Naive thymus-derived CD8-positive, alpha-beta T cell (primary cell): ENCODE results near the gene FBXW11. TPM values are rescaled to one million over a fixed set of nuclear protein-coding genes. Genes with fewer than 3 reads are reported as not detected.
"Not testable (repeated sequence)": the region's sequence is repeated elsewhere in the genome, so short reads cannot be mapped to it uniquely, and the experiment has no call there.

Source experiments
- ATAC-seq, 2 donors: fragments of 150-1000 bp; cut with Tn5 transposase in 1 of 2; sonication (Bioruptor Pico), chemical (Tn5 transposase) in 1 of 2; 1 replicate in 1 of 2; 2 replicates in 1 of 2; pipeline ENCODE4 v1.10.0; 2021; ENCODE audit warnings: mild to moderate bottlenecking in 2 of 2, moderate library complexity in 2 of 2
- POLR2A ChIA-PET: fragments of 350-600 bp; sonication (Branson Sonifier 250); formaldehyde crosslinking; loops from one replicate; lab custom pipeline; 2021; ENCODE audit warnings: antibody characterized with exemption; lab: Charles Lee
- DNase-seq, 10 donors: peaks; one replicate each; pipeline versions ENCODE4 v3.0.0 to v3.0.0-alpha.2; 2020 to 2022
- H3K27ac Mint-ChIP-seq, 10 donors: one replicate each; pipeline ENCODE4 v1.8.0; 2020 to 2022; ENCODE audit warnings: mild to moderate bottlenecking in 10 of 10, mixed read lengths in 10 of 10, moderate library complexity in 4 of 10, inconsistent platforms in 1 of 10
- H3K27me3 Mint-ChIP-seq, 5 donors: one replicate each; pipeline ENCODE4 v1.8.0; 2021 to 2022; ENCODE audit warnings: mixed read lengths in 5 of 5
- H3K36me3 Mint-ChIP-seq, 3 donors: one replicate each; pipeline ENCODE4 v1.8.0; 2020 to 2022; ENCODE audit warnings: mixed read lengths in 3 of 3, mild to moderate bottlenecking in 2 of 3, inconsistent platforms in 1 of 3
- H3K4me1 Mint-ChIP-seq, 4 donors: one replicate each; pipeline ENCODE4 v1.8.0; 2021 to 2022; ENCODE audit warnings: mixed read lengths in 4 of 4
- H3K4me3 Mint-ChIP-seq, 10 donors: one replicate each; pipeline ENCODE4 v1.8.0; 2020 to 2022; ENCODE audit warnings: mild to moderate bottlenecking in 10 of 10, mixed read lengths in 10 of 10, moderate library complexity in 6 of 10, inconsistent platforms in 1 of 10
- H3K9me3 Mint-ChIP-seq, 9 donors: one replicate each; pipeline ENCODE4 v1.8.0; 2020 to 2022; ENCODE audit warnings: mixed read lengths in 9 of 9, mild to moderate bottlenecking in 3 of 9, inconsistent platforms in 1 of 9, moderate library complexity in 1 of 9
- polyA plus RNA-seq, 3 donors: library from polyadenylated mRNA; unstranded; fragments of 300-500 nt; fragmentation: Illumina TruSeq; gene quantifications; one replicate each; pipeline ENCODE4 v1.2.3, GENCODE V29; 2021
- total RNA-seq, 8 experiments: library from RNA in 2 of 8; stranded (reverse) in 2 of 8; gene quantifications; one replicate each; pipeline ENCODE4 v1.2.3 and lab custom pipeline; 2021 to 2026

Gene FBXW11
- total and polyA plus RNA-seq, 5 experiments from 2014 or later, result 13.5 to 39.5 (median 18.3) TPM

- POLR2A ChIA-PET, result no interaction called here
- no peak overlapping the region for H3K4me3 Mint-ChIP-seq
- H3K27ac Mint-ChIP-seq, result no peak overlapping the region
- no peak for ATAC-seq
- H3K36me3 Mint-ChIP-seq, result peaks cover 0 to 72% (median 20%) of the 10 kb centered on the region in 3 donors
- H3K9me3 Mint-ChIP-seq, result no peaks in the 10 kb centered on the region
- DNase-seq, result no peak
- peaks cover 17 to 30% (median 22%) of the 10 kb centered on the region in 4 donors for H3K4me1 Mint-ChIP-seq
- no peaks in the 10 kb centered on the region for H3K27me3 Mint-ChIP-seq
Observed at GRCh38 chr5:171898879-171899278, 107.6 kb downstream of the FBXW11 start.

GRCh38 chr5:171898386-171898785 is 108.1 kb downstream of the FBXW11 start:
- Mint-ChIP-seq H3K36me3 (peaks cover 0 to 77% (median 20%) of the 10 kb centered on the region in 3 donors), H3K27me3 (no peaks in the 10 kb centered on the region), H3K27ac (no peak overlapping the region), H3K4me1 (peaks cover 15 to 28% (median 19%) of the 10 kb centered on the region in 4 donors), H3K9me3 (no peaks in the 10 kb centered on the region), H3K4me3 (no peak overlapping the region)
- POLR2A ChIA-PET, result no interaction called here
- ATAC-seq, result no peak
- DNase-seq, result no peak

GRCh38 chr5:171897231-171897630 is 109.2 kb downstream of the FBXW11 start:
- Mint-ChIP-seq H3K27me3 (no peaks in the 10 kb centered on the region), H3K9me3 (no peaks in the 10 kb centered on the region), H3K27ac (peak overlapping the region in 3 of 10 donors; percentile 43 to 52 (median 47)), H3K36me3 (peaks cover 0 to 79% (median 20%) of the 10 kb centered on the region in 3 donors), H3K4me3 (peak overlapping the region in 1 of 10 donors; percentile 4), H3K4me1 (peaks cover 11 to 20% (median 15%) of the 10 kb centered on the region in 4 donors)
- ATAC-seq (peak in 1 of 2 donors; percentile 68), DNase-seq (peak in 1 of 10 donors; percentile 0)
- POLR2A ChIA-PET, result no interaction called here

- Mint-ChIP-seq H3K27ac (no peak overlapping the region), H3K4me3 (no peak overlapping the region), H3K9me3 (no peaks in the 10 kb centered on the region), H3K36me3 (peaks cover 5 to 91% (median 32%) of the 10 kb centered on the region in 3 donors), H3K4me1 (peaks cover 8 to 14% (median 13%) of the 10 kb centered on the region in 4 donors), H3K27me3 (no peaks in the 10 kb centered on the region)
- no peak for ATAC-seq
- POLR2A ChIA-PET, result no interaction called here
- no peak for DNase-seq
Observed at GRCh38 chr5:171895081-171895480, 111.4 kb downstream of the FBXW11 start.

- Mint-ChIP-seq H3K27me3 (no peaks in the 10 kb centered on the region), H3K4me1 (peaks cover 2 to 14% (median 10%) of the 10 kb centered on the region in 4 donors), H3K4me3 (no peak overlapping the region), H3K36me3 (peaks cover 5 to 86% (median 40%) of the 10 kb centered on the region in 3 donors), H3K27ac (peak overlapping the region in 1 of 10 donors; percentile 4), H3K9me3 (no peaks in the 10 kb centered on the region)
- ATAC-seq (no peak), DNase-seq (no peak)
- POLR2A ChIA-PET, result no interaction called here
Observed at GRCh38 chr5:171893290-171893886, 113.0 kb downstream of the FBXW11 start.

GRCh38 chr5:171891595-171891994 is 114.8 kb downstream of the FBXW11 start:
- Mint-ChIP-seq H3K36me3 (peaks cover 9 to 83% (median 40%) of the 10 kb centered on the region in 3 donors), H3K27ac (no peak overlapping the region), H3K4me3 (no peak overlapping the region), H3K27me3 (no peaks in the 10 kb centered on the region), H3K9me3 (no peaks in the 10 kb centered on the region), H3K4me1 (peaks cover 0 to 4% (median 2%) of the 10 kb centered on the region in 4 donors)
- POLR2A ChIA-PET, result no interaction called here
- no peak for DNase-seq
- ATAC-seq, result no peak

- ATAC-seq, result no peak
Observed at GRCh38 chr5:171891150-171891549, 115.3 kb downstream of the FBXW11 start.

GRCh38 chr5:171888051-171888481 is 118.4 kb downstream of the FBXW11 start:
- no peaks in the 10 kb centered on the region for H3K9me3 Mint-ChIP-seq
- DNase-seq, result no peak
- H3K27ac Mint-ChIP-seq, result no peak overlapping the region
- H3K4me3 Mint-ChIP-seq, result no peak overlapping the region
- no peak for ATAC-seq
- peaks cover 15 to 79% (median 57%) of the 10 kb centered on the region in 3 donors for H3K36me3 Mint-ChIP-seq
- POLR2A ChIA-PET, result no interaction called here
- no peaks in the 10 kb centered on the region for H3K27me3 Mint-ChIP-seq
- peaks cover 0 to 2% (median under 1%) of the 10 kb centered on the region in 4 donors for H3K4me1 Mint-ChIP-seq

More at GRCh38 chr5:171891150-171891549, 115.3 kb downstream of the FBXW11 start:
- POLR2A ChIA-PET, result no interaction called here
- Mint-ChIP-seq H3K4me1 (peaks cover 0 to 2% (median under 1%) of the 10 kb centered on the region in 4 donors), H3K27me3 (no peaks in the 10 kb centered on the region), H3K9me3 (no peaks in the 10 kb centered on the region), H3K4me3 (no peak overlapping the region), H3K27ac (no peak overlapping the region), H3K36me3 (peaks cover 9 to 79% (median 40%) of the 10 kb centered on the region in 3 donors)
- DNase-seq, result no peak

- H3K9me3 Mint-ChIP-seq, ATAC-seq, H3K4me3 Mint-ChIP-seq, DNase-seq, H3K4me1 Mint-ChIP-seq, POLR2A ChIA-PET, H3K27me3 Mint-ChIP-seq, H3K27ac Mint-ChIP-seq: not testable (repeated sequence)
- peaks cover 12 to 70% (median 52%) of the 10 kb centered on the region in 3 donors for H3K36me3 Mint-ChIP-seq
Observed at GRCh38 chr5:171886037-171886436, 120.4 kb downstream of the FBXW11 start.

- H3K4me1 Mint-ChIP-seq, result peaks cover 0 to 2% (median 0%) of the 10 kb centered on the region in 4 donors
- H3K36me3 Mint-ChIP-seq, result peaks cover 13 to 67% (median 36%) of the 10 kb centered on the region in 3 donors
- ATAC-seq, result no peak
Observed at GRCh38 chr5:171882118-171882517, 124.3 kb downstream of the FBXW11 start.

GRCh38 chr5:171874234-171874633 is 132.2 kb downstream of the FBXW11 start:
- H3K27ac Mint-ChIP-seq, result no peak overlapping the region
- H3K4me1 Mint-ChIP-seq, result no peaks in the 10 kb centered on the region
- H3K27me3 Mint-ChIP-seq, result no peaks in the 10 kb centered on the region
- H3K4me3 Mint-ChIP-seq, result no peak overlapping the region
- no peak for ATAC-seq
- POLR2A ChIA-PET, result no interaction called here
- H3K36me3 Mint-ChIP-seq, result peaks cover 18 to 98% (median 18%) of the 10 kb centered on the region in 3 donors
- DNase-seq, result no peak
- H3K9me3 Mint-ChIP-seq, result no peaks in the 10 kb centered on the region

More at GRCh38 chr5:171882118-171882517, 124.3 kb downstream of the FBXW11 start:
- H3K9me3 Mint-ChIP-seq, result no peaks in the 10 kb centered on the region
- H3K27me3 Mint-ChIP-seq, result no peaks in the 10 kb centered on the region
- POLR2A ChIA-PET, result no interaction called here
- no peak overlapping the region for H3K27ac Mint-ChIP-seq
- DNase-seq, result no peak
- no peak overlapping the region for H3K4me3 Mint-ChIP-seq

GRCh38 chr5:171872666-171873065 is 133.8 kb downstream of the FBXW11 start:
- POLR2A ChIA-PET, result no interaction called here
- ATAC-seq, result no peak
- H3K4me3 Mint-ChIP-seq, result no peak overlapping the region
- DNase-seq, result no peak
- no peaks in the 10 kb centered on the region for H3K9me3 Mint-ChIP-seq
- peaks cover 0 to 4% (median 0%) of the 10 kb centered on the region in 4 donors for H3K4me1 Mint-ChIP-seq
- H3K27ac Mint-ChIP-seq, result no peak overlapping the region
- peaks cover 20 to 100% (median 31%) of the 10 kb centered on the region in 3 donors for H3K36me3 Mint-ChIP-seq
- no peaks in the 10 kb centered on the region for H3K27me3 Mint-ChIP-seq

- POLR2A ChIA-PET, result no interaction called here
- no peaks in the 10 kb centered on the region for H3K27me3 Mint-ChIP-seq
- DNase-seq (no peak), ATAC-seq (no peak)
- peaks cover 0 to 4% (median 2%) of the 10 kb centered on the region in 4 donors for H3K4me1 Mint-ChIP-seq
- no peak overlapping the region for H3K4me3 Mint-ChIP-seq
- peaks cover 15 to 98% (median 31%) of the 10 kb centered on the region in 3 donors for H3K36me3 Mint-ChIP-seq
- H3K9me3 Mint-ChIP-seq, result no peaks in the 10 kb centered on the region
- H3K27ac Mint-ChIP-seq, result no peak overlapping the region
Observed at GRCh38 chr5:171871711-171872110, 134.7 kb downstream of the FBXW11 start.
